GM19023 (cell line): ENCODE results near the gene VPS50.

Experiments
- ATAC-seq: cut with Tn5 transposase; IDR thresholded peaks from one replicate; pipeline ENCODE4 v1.9.1; 2021; ENCODE audit warnings: mild to moderate bottlenecking, moderate library complexity; ENCODE audit not compliant: unreplicated experiment

The VPS50 gene

GRCh38 chr7:93402944-93403343 lies 170.8 kb downstream of the VPS50 start:
- no peak for ATAC-seq

- ATAC-seq = no peak
Observed at GRCh38 chr7:93407239-93407638, 175.1 kb downstream of the VPS50 start.

- no peak for ATAC-seq
Observed at GRCh38 chr7:93409324-93409723, 177.2 kb downstream of the VPS50 start.
